A549 treated with RU486 at 1 μM for 4 hours (cell line): Measurements from ENCODE around the gene APMAP. TPM values are rescaled to one million over a fixed set of nuclear protein-coding genes. Genes with fewer than 3 reads are reported as not detected.

Experiments
- total RNA-seq: library from RNA; stranded (reverse); fragments of 200-300 nt; extraction: Qiagen RNA extraction; gene quantifications from 5 replicates; pipeline ENCODE4 v1.2.3, GENCODE V29; 2022; ENCODE audit warnings: low read depth

APMAP gene
- 145 to 166 TPM (median 162 TPM) in 5 replicates for total RNA-seq

GRCh38 chr20:24992487-24993205, at the start of gene APMAP:
TSS of gene APMAP (minus strand) at chr20:24992751. CDS start at chr20:24992688, 63 bp downstream.

GRCh38 chr20:24948939-24949679, 43.4 kb downstream of the APMAP start, which contains the start of gene CST7:
TSS of gene CST7 (plus strand) at chr20:24949269. CDS start at chr20:24949506, 237 bp downstream.

Other genes starting within 250 kb of the APMAP start
- not detected in 5 replicates for gene CST7, start 43.5 kb downstream of the APMAP start, total RNA-seq
- 7.4 to 12.0 TPM (median 10.9 TPM) in 5 replicates for gene ACSS1, start 65.4 kb upstream of the APMAP start, total RNA-seq
- 0.74 to 1.6 TPM (median 1.1 TPM) in 5 replicates for gene VSX1, start 89.4 kb upstream of the APMAP start, total RNA-seq
- gene ENTPD6, start 203.0 kb upstream of the APMAP start, total RNA-seq: 87.8 to 113 TPM (median 104 TPM) in 5 replicates